HG02678 (cell line): ENCODE measurements around the gene RRP1.

Experiments used
- ATAC-seq: cut with Tn5 transposase; IDR thresholded peaks from one replicate; pipeline ENCODE4 v1.9.1; 2021; ENCODE audit warnings: mild to moderate bottlenecking, moderate library complexity; ENCODE audit not compliant: unreplicated experiment

Gene RRP1, protein sequence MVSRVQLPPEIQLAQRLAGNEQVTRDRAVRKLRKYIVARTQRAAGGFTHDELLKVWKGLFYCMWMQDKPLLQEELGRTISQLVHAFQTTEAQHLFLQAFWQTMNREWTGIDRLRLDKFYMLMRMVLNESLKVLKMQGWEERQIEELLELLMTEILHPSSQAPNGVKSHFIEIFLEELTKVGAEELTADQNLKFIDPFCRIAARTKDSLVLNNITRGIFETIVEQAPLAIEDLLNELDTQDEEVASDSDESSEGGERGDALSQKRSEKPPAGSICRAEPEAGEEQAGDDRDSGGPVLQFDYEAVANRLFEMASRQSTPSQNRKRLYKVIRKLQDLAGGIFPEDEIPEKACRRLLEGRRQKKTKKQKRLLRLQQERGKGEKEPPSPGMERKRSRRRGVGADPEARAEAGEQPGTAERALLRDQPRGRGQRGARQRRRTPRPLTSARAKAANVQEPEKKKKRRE

GRCh38 chr21:43789276-43790009 lies at the start of gene RRP1:
Gene RRP1, plus strand, starts transcription at chr21:43789577. Its CDS starts 53 bp downstream, at chr21:43789630.
- peak; percentile 85 for ATAC-seq

DNA sequence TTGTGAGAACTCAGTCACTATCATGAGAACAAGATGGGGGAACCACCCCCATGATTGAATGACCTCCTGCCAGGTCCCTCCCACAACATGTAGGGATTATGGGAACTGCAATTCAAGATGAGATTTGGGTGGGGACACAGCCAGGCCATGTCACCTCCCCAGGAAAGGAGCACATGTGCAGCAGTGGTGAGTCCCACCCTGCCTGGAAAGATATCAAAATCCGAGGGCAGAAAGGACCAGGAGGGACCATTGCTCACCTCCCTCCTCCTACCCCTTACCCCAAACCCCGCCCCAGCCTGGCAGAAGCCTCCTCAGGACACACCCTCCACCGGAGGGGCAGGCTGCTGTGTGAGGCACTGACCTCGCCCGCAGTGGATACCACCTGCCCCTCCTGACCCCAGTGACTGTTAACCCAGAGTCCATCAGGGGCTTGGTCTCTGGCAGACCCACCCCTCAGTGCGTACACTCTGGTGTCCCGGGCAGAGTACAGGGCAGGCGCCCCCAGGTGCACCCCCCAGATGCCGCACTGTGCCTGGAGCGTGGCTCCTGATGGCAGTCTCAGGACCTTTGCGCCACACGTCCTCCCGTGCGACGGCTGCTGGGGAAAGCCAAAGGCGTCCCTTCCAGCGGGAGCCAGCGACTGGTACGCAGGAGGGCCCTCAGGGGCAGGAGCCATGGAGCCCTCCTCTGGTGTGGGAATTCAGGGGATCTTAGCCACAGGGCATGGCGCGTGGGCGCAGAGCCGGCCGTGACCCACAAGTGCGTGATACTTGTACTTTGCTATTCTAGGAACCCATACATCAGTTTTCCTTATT lies 49.5 kb upstream of the RRP1 start:
- no peak for ATAC-seq

- no peak for ATAC-seq
Observed at GRCh38 chr21:43740497-43741156, 48.8 kb upstream of the RRP1 start.

- no peak for ATAC-seq
Observed at GRCh38 chr21:43741423-43742096, 47.8 kb upstream of the RRP1 start.

DNA sequence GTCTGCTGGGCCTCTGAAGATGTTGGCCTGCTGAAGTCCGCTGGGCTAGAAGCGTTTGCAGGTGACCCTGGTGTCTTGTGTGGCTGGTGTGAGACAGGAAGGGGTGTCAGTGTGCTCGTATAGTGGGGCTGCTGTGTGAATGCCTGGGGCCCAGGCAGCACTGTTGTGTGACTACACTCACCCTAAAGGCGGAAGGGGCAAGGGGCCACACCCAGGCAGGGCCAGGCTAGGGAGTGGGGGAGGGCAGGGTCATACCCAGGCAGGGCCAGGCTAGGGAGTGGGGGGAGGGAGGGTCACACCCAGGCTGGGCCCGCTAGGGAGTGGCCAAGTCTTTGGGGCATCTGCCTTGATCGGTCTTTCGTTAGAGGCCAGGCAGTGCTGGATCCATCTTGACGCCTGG lies 45.4 kb upstream of the RRP1 start:
- ATAC-seq: no peak

GRCh38 chr21:43744725-43745124 lies 44.7 kb upstream of the RRP1 start:
- ATAC-seq: no peak

DNA sequence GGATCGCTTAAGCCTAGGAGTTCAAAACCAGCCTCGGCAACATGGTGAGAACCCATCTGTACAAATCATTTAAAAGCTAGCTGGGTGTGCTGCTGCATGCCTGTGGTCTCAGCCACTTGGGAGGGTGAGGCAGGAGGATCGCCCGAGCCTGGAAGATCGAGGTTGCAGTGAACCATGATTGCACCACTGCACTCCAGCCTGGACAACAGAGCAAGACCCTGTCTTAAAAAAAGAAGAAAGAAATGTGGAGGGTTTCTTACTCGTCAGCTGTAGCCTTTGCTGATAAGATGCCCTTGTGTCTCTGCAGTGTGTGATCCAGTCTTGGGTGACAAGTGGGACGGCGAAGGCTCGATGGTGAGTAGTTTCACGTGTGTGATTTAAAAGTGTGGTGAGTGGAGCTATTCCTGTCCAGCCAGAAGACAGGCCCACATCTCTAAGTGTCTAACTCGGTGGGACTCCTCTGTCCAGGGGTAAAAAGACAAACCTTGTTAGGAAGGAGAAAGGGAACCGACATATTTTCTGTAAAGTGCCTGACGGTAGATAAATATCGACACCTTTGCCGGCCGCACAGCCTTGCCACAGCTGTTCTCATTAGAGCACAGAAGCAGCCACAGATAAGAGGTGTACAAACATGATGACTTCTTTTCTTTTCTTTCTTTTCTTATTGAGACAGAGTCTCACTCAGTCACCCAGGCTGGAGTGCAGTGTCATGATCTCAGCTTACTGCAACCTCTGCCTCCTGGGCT lies 43.4 kb upstream of the RRP1 start:
- no peak for ATAC-seq

- ATAC-seq: no peak
Observed at GRCh38 chr21:43748622-43749021, 40.8 kb upstream of the RRP1 start.

- ATAC-seq: no peak
Observed at GRCh38 chr21:43749651-43750262, 39.6 kb upstream of the RRP1 start.

DNA sequence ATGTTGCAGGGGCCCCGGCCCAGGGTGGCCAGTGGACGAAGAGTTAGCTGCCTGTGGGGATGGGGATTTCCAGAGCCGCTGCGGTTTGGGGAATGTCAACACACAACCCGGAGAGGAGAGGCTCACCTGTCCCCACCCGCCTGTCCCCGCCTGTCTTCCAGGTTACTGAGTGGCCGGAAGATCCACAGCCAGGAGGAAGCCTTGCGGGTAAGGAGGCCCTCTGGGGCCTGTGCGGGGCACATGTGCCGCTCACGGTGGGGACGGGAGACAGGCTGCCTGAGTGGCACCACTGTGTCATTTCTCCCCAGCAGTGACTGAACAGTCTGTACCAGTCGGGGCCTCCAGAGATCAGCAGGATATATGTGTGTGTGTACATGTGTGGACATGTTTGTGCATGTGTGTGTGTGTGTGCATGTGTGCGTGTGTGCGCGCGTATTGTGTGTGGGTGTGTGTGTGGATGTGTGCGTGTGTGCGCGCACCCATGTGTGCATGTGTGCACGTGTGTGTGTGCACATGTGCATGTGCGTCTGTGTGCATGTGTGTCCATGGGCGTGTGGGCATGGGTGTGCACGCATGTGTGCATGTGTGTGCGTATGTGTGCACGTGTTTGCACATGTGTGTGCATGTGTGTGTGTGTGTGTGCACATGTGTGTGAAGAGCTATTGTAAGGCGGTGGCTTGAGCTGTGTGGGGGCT lies 38.9 kb upstream of the RRP1 start:
- no peak for ATAC-seq

GRCh38 chr21:43751955-43752591 lies 37.3 kb upstream of the RRP1 start:
- ATAC-seq: no peak

DNA sequence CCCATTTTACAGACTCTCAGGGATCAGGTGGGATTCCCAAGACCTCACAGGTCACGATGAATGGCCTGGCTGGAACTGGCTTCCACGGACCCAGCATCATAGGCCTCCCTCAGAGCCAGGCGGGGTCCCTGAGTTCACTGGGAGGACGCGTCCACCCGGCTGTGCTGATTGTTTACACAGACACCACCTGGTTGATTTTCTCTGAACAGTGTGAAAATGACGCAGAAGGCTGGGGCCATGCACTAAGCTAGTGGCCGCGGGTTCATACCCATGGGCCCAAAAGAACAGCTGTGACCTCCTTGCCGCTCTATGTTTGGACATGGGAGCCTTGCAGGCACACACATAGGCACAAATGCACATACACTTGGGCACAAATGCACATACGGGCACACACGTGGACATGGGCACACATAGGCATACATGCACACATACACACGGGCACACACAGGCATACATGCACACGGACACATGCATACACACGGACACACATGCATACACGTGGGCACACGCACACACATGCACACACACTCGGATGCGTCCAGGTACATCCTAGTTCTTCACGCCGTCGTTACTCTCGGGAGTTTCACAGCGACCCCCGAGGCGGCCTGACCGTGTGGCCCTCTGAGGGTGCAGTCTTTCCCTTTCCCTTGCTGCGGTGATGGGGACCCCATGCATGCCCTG lies 36.5 kb upstream of the RRP1 start:
- no peak for ATAC-seq

- no peak for ATAC-seq
Observed at GRCh38 chr21:43753439-43753799, 36.0 kb upstream of the RRP1 start.

DNA sequence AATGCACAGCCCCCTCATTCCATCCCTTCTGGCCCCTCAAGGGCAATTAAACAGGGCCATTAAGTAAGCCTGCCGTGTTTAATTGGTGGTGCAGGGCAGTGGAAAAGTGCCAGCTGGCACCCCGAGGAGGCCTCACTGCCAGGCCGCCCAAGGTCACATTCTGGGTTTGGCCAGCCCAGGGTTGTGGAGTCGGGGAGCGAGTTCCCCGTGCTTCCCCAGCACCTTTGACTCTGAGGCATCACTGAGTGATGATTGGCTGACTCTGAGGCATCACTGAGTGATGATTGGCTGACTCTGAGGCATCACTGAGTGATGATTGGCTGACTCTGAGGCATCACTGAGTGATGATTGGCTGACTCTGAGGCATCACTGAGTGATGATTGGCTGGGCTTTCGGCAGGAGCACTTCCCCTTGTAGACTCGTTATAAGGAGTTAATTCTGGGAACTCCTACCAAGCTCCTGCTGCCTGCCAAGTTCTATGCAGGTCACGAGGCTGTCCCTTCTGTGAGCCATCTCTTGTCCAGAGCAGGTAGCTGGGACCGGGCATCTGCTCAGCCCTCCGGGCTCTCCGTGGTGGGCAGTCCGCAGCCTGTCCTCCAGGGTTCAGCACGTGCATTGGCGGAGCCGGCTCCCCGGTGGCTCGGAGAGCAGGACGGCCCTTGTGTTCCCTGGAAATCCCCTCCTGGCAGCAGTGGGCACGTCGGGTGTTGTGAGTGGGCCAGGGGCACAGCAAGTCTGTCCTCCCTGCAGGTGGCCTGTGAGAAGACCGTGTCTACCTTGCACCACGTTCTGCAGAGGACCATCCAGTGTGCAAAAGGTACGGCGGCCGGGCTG lies 34.2 kb upstream of the RRP1 start:
- no peak for ATAC-seq

- no peak for ATAC-seq
Observed at GRCh38 chr21:43755820-43756594, 33.4 kb upstream of the RRP1 start.

- ATAC-seq: no peak
Observed at GRCh38 chr21:43757601-43758000, 31.8 kb upstream of the RRP1 start.
